CD4-positive, alpha-beta T cell treated with Interleukin-2 at 100 ng/mL for 4 hours (primary cell): ENCODE measurements around the gene CDH5.

Experiments
- DNase-seq: peaks from one replicate; pipeline ENCODE4 v3.0.0-alpha.2; 2020; ENCODE audit warnings: low spot score

The CDH5 gene

DNA sequence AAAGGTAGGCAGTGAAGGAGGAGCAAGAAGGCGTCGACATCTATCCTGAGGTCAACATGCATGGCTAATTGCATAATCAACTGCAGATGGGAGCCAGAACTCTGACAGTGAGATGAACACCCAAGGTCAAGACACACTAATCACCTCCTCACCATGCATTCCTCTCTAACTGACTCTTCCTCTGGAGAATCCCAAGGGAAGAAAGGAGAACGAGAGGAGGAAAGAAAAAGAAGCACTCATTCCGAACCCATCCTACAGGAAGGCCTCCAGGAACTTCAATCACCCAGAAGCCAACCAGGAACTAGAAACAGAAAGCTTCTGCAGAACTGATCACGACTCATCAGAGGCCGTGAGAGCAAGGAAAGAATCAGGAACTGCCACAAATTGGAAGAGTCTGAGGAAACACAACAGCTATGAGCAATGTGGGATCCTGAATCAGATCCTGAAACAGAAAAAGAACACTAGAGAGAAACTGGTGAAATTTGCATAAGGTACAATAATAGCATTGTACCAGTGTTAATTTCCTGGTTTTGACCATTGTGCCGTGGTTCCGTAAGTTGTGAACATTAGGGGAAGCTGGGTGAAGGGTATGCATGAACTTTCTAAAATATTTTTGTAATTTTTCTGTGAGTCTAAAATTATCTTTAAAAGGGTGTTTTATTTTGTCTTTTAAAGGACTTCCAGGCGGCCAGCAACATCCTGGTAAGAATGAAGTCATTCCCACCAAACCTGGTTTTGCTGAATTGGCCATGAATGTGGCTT, 50.6 kb downstream of the CDH5 start:
- no peak for DNase-seq

DNA sequence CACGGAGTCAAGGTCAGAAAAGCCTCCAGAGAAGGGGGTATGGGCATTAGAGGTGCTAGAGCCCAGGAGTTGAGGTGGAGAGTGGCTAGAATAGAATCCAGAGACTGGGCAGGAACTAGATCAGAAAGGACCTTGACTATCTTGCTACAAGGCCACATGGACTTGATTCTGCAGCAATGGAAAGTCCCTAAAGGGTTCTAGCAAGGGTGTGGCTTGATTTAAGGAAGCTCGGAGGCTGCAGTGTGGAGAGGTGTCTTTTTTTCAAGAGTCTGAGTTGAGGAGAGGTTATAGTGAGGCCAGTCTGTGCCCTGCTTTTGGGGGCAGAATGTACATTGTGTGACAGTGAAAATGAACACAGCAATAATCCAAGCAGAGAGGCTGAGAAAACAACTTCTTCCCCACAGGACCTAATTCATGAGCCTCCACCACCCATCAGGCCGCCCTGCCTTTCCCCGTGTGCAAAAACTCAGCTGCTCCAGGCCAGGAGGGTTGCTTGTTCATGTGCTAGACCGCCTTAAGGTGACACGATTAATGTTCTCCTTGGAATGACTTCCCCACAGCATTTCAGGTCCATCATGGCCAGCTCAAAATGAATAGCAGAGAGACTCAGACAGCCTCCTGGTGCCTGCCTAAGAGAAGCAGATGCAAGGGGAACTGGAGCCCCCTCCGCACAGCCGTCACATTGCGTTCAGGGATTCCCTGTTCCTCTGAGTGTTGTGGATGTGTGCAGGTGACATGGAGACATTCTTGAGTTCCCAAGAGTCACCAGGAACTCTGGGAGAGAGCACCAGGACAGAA, 51.9 kb downstream of the CDH5 start:
- DNase-seq = no peak

DNA sequence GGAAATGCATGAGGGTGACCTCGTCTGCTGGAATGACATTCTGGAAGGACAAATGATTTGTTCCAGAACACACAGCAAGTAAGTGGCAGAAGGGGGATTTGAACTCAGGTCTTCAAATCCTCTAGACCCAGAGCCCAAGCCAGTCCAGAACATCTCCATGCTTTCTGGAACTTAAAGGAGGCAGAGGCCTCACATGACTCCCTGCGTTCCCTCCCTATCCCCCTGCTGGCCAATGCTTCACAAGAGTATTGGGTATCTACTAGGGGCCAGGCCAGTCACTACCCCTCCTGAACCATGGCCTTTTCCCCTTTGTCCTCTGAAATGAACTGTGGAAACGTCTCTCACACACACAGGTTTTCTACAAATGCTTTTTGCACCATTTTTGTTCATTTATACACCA, 53.0 kb downstream of the CDH5 start:
- no peak for DNase-seq

- no peak for DNase-seq
Measured at GRCh38 chr16:66420396-66420795, 53.9 kb downstream of the CDH5 start.

GRCh38 chr16:66421891-66422290, 55.4 kb downstream of the CDH5 start:
- no peak for DNase-seq

- DNase-seq = no peak
Measured at GRCh38 chr16:66422366-66422765, 55.9 kb downstream of the CDH5 start.

DNA sequence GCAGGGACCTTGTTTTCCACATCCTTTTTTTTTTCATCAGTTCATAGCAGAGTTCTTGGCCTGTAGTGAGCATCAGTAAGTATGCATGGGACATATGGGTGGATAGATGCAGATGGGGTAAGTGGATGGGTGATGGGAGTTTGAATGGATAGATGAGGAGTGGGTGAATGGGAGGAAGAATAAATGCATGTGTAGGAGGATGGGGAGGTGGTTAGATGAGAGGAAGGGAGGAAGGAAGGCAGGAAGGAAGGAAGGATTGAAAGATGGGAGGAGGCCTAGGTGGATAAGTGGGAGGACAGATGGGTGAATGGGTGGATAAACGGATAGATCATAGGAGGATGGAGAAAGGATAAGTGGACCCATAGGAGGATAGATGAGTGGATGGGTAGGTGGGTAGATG, 56.7 kb downstream of the CDH5 start:
- DNase-seq = no peak

DNA sequence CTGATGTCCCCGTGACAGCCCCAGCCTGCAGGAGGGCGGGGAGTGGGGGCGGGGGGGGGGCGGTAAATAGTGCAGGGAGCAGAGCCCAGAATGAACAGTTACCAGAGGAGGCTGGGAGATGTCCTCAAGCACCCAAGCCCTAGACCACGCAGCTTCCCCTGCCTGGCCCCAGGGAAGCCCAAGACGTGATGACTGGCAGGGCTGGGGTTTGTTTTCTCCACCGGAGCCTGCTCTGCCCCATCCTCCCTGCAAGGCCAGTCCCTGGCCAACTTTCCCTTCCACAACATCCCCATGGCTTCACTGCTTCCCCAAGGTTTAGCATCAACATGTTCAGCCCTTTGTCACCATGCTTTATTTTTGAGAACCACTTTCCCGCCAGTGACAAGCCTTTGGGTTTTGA, 59.2 kb downstream of the CDH5 start:
- DNase-seq = no peak

DNA sequence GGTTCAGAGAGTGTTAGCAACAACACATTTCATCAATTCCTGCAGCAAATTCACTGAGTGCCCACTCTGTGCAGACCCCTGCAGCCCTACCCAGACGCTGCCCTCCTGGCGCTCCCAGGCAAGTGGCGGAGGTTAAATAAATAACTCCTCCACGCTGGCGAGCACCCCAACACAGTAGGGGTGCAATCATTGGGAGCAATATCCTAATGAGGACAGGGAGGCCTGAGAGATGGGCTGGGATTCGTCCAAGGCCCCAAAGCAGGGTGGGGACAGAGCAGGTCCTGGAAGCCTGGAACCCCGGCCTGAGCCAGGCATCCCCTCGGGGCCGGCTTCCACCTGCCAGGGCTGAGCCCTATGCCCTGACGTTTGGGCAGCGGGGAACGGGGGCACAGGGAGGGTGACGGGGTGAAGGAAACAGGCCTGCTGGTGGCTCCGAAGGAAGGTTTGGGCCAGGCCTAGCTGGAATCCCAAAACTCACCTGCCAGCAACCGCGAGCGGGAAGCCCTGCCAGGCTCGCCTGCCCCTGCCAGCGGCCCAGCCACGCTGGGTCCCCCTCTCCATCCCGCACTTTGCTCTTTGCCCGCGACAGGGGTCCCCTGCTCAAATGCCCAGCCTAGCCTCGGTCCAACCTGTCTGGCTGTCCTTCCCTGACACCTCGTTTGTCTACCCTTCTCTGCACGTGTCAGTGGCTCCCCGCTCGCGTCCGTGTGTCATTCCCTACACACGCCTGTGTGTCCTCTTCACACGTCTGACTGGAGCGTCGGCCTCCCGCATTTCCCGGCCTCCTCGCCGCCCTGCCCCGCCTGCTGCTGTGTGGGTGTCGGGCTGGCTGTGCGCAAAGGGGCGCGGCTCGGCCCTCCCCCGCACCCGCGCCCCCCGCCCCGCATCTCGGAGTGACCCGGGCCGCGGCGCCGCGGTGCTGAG, 59.9 kb downstream of the CDH5 start:
- no peak for DNase-seq

DNA sequence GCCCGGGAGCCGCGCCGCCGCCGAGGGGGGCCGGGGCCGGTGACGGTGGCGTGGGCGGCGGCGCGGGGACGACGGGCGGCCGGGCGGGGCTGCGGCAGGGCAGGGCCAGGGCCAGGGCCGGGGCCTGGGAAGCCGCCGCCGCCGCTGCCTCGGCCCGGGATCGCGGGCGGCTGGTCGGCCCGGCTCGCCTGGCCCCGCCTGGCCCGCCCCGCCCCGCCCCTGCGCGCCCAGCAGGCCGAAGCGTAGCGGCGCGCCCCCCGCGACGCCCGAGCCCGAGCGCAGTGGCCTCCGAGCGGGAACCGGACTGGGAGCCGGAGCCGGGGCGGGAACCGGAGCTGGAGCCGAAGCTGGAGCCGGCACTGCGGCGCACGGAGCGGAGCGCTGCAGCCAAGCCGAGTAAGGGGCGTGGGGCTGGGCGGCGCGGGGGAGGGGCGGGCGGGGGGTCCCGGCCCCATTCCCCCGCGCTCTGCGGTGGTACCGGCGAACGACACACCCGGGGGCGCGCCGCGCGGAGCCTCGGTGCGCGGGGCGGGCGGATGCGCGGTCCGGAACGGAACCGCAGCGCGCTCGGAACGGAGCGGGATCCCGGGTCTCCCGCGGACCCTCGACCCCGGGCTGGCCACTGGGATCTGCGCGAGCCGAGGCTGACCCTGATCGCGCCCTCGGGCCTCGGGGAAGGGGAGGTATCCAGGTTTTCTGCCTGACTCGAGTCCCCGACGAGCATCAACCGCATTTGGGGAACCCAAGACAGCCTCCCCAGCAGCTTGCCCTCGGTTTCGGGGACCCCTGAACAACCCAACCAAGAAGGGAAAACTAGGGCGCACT, 60.8 kb downstream of the CDH5 start, which contains the start of gene BEAN1:
Gene BEAN1 (plus strand): TSS at position 260 of the 825 bp plus-strand sequence. CDS start 10,382 bp downstream, outside the sequence.
- DNase-seq = no peak

DNA sequence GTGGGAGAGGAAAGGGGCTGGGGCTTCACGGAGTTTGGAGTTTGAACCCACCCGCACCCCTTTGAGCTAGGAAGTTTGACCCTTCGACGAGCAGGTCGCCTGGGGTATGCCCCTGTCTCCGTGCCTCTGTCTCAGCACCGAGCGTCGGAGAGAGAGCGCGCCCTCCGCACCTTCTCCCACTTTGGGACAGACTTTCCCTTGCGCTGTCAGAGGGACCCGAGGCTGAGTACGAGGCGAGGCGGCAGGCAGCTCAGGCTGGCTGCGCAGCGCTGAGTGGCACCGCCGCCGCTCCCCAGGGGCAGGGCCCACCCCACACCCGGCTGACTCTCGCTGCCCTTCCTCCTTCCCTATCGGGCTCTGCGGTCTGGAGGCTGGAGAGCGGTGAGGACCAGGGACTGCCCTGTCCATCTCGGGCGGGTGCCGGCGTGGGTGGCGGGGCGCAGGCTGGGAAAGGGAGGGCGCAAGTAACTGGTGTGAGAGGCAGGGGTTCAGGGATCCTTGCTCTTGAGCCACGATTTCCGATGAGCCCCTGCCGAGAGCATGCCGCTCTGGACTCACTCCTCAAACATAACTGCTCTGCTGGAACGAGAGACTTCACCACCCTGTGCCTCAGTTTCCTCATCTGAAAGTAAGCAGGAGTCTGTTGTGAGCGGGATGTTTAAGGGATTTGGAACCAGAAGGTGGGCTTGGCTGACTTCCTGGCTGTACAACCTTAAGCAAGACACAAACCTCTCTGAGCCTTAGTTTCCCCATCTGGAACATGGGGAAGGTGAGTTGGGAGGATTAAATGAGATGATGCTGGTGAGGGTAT, 61.6 kb downstream of the CDH5 start:
- DNase-seq = no peak

- DNase-seq = no peak
Measured at GRCh38 chr16:66428682-66429251, 62.3 kb downstream of the CDH5 start.

GRCh38 chr16:66429290-66429962, 62.9 kb downstream of the CDH5 start:
- no peak for DNase-seq

DNA sequence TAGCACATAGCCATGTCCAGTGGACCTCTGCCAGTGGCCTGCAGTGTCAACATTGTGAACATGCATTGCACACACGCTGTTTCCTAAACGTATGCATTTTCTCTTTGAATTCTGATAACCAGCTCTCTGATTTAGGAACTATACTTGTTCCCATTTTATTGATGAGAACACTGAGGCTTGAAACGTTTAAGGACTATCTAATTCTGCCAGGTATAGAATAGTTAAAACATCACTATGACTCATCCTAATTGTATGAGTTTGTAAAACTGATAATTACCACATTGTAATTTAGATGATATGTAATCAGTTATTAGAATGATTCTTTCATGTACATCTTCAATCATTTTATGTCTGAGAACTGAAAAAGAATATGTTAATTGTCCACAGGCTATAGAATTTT, 63.7 kb downstream of the CDH5 start:
- DNase-seq = no peak

DNA sequence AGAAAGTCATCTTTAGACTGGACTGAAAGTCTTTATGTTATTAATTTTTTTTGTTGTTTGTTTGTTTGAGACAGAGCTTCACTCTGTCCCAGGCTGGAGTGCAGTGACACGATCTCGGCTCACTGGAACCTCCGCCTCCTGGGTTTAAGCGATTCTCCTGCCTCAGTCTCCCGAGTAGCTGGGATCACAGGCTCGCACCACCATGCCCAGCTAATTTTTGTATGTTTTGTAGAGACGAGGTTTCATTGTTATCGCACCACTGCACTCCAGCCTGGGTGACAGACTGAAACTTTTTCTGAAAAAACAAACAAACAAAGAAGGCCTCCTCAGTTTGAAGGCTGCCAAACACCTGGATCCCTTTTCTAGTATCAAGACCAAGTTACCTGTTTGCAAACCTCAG, 65.3 kb downstream of the CDH5 start:
- DNase-seq = no peak

GRCh38 chr16:66432429-66432828, 65.9 kb downstream of the CDH5 start:
- no peak for DNase-seq

- DNase-seq = no peak
Measured at GRCh38 chr16:66434619-66435430, 68.3 kb downstream of the CDH5 start.

DNA sequence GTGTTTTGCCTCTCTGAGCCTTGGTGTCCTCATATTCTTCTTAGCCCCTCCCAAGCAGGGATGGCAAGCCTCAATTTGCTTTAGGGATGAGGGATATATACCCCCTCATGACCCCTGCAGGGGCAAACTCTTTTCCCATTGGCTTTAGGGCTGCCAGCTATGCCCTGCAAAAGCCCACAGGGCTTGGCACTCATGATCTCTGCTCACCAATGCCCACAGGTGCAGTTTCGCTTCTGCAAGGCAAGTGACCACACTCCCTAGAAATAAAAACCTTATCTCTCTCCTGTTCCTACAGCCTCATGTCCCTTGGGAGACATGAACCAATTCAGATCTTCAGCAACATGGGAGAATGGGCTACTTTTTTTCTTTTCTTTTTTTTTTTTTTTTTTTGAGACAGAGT, 69.4 kb downstream of the CDH5 start:
- no peak for DNase-seq
